Stimulated activated CD8-positive, alpha-beta memory T cell treated with anti-CD3 and anti-CD28 coated beads, Interleukin-12 subunit alpha, Interleukin-12 subunit beta, amount 100 ng/mL, for 24 hours (primary cell): ENCODE data around the gene ELP5.

Source experiments
- DNase-seq: peaks from one replicate; pipeline ENCODE4 v3.0.0-alpha.2; 2020; ENCODE audit errors: extremely low read depth

ELP5 gene

GRCh38 chr17:7282752-7283321, 30.8 kb downstream of the ELP5 start:
- no peak for DNase-seq

DNA sequence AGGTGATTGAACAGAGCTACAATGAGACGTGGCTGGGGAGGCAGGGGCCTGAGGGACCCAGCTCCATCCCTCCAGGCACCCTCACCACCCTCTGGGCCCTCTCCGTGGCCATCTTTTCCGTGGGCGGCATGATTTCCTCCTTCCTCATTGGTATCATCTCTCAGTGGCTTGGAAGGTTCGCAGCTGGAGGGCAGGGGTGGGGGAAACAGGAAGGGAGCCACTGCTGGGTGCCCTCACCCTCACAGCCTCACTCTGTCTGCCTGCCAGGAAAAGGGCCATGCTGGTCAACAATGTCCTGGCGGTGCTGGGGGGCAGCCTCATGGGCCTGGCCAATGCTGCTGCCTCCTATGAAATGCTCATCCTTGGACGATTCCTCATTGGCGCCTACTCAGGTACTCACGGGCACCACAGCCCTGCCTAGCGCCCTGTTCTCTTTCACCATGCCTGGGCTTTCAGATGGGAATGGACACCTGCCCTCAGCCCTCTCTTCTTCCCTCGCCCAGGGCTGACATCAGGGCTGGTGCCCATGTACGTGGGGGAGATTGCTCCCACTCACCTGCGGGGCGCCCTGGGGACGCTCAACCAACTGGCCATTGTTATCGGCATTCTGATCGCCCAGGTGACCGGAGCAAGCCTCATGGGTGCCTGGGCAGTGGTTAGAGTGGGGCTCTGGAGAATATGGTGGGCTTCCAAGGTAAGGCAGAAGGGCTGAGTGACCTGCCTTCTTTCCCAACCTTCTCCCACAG, 31.6 kb downstream of the ELP5 start:
- DNase-seq = no peak

- DNase-seq = no peak
These were observed 32.9 kb downstream of the ELP5 start for GRCh38 chr17:7284911-7285310.

GRCh38 chr17:7285679-7286078, 33.7 kb downstream of the ELP5 start:
- DNase-seq = no peak

DNA sequence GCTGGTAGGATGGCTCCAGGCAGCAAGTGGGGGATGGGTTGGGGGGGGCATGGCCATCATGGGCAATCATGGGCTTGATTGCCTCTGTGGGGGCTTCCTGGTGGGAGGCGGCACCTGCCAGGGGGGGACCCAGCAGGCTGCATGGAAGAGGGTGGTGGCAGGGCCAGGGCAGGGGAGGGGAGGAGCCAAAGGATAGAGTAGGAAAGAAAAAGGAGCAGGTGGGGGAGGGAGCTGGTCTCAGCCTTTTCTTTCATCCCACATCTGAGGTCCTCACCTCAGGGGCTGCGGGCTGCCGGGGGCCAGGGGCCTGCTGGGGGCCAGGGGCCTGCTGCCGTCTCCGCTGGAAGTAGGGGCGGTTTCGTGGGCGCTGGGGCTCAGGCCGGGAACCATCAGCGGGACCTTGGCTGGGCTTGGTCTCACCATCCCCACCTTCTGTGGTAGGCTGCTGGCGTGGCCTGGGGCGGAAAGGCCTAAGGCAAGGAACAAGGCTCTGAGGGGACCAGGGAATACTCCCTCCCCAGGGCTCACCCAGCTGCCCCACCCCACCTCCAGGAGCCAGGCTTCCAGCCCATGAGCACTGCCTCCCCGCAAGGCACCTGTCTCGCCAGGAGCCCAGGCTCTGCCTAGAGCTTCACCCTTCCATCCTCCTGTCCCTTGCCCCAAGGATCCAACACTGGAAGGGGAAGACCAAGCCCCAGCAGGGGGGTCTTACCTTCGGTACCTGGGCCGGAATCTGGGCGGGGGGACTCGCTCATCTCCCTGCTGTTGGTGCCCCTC, 37.4 kb downstream of the ELP5 start:
- no peak for DNase-seq

- DNase-seq = no peak
These were observed 38.2 kb downstream of the ELP5 start for GRCh38 chr17:7290166-7290565.

GRCh38 chr17:7290685-7291084, 38.7 kb downstream of the ELP5 start:
- no peak for DNase-seq

GRCh38 chr17:7292194-7292593, 40.2 kb downstream of the ELP5 start:
- DNase-seq = no peak

DNA sequence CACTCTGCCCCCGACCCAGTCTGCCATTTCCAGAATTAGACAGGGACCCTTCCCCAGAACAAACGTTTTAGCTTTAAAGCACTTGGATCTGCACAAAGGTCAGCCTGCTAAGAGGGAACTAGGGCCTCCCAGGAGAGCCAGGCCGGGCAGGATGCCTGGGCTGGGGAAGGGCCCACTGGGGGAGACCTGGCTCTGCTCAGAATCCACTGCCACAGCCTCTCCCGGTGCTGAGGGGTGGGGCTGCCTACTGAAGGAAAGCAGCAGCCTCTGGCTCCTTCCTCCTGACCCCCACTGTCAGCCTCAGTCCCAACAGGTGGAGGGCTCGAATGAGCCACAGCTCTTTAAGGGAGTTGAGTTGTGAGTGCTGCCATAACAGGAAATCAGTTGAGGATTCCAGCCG, 40.7 kb downstream of the ELP5 start:
- DNase-seq = no peak

DNA sequence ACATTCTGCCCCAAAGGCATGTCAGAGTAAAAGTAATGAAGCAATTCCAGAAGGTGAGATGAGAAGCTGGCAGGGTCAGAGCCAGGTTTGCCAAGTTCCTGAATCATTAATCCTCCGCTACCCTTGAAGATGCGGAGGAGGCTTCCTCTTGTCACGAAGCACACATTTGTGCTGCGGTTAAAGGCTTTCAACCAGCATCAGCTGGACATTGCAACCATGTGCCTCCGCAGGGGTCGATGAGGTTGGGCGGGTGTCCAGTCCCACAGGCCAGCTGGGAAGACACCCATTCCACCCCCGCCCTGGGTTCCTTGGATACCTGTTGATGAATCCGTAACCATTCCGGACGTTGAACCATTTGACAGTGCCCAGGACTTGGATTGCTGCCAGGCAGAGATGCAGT, 41.1 kb downstream of the ELP5 start:
- DNase-seq = no peak

DNA sequence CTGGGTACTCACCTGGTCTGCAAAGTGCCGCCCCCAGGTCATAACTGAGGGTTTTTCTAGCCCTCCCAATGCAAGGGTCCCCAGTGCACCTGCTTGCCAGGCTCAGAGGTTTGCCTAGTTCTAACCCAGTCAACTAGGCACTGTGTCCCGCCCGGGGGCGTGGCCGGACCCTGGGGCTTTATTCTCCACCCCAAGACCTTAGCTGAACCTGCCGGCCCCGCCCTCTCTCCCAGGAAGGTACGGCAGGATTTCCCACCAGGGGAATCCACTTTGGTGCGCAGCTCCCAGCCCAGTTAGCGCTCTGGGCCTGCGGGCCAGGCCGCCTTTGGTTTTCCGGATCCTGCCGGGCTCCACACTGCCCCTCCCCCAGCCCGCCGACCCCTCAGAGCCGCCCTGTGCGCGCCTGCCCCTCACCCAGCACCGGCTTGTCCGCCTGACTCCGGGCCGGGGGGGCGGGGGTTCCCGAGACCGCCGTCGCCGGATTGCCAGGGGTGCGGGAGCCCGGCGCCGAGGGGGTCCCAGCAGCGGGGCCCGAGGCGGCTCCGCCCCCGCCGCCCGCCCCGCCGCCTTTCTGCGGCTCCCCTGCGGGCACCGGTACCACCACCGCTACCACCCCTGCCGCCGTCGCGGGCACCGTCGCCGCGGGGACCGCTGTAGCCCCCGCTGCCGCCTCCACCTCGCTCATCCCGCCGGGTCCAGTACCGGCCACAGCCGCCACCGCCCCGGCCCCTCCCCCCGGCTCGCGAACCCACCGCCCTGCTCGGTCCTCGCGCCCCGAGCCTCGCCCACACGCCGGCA, 42.0 kb downstream of the ELP5 start:
- no peak for DNase-seq

GRCh38 chr17:7294614-7295153, 42.7 kb downstream of the ELP5 start, which contains the start of gene YBX2:
Gene YBX2 (minus strand): TSS chr17:7294639. CDS start chr17:7294500, 139 bp downstream.
- no peak for DNase-seq

- DNase-seq = no peak
These were observed 43.5 kb downstream of the ELP5 start for GRCh38 chr17:7295230-7296180.

GRCh38 chr17:7296189-7296861, 44.3 kb downstream of the ELP5 start:
- no peak for DNase-seq

DNA sequence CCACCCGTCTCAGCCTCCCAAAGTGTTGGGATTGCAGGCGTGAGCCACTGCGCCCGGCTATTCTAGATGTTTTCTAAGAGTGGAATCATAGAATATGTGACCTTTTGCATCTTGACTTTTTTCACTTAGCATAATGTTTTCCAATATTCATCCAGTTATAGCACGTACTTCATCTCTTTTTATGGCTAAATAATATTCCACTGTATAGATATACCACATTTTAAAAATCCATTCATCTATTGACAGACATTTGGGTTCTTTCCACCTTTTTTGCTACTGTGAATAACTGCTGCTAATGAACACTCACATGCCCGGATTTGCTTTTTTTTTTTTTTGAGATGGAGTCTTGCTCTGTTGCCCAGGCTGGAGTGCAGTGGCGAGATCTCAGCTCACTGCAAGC, 52.2 kb downstream of the ELP5 start:
- DNase-seq = no peak

DNA sequence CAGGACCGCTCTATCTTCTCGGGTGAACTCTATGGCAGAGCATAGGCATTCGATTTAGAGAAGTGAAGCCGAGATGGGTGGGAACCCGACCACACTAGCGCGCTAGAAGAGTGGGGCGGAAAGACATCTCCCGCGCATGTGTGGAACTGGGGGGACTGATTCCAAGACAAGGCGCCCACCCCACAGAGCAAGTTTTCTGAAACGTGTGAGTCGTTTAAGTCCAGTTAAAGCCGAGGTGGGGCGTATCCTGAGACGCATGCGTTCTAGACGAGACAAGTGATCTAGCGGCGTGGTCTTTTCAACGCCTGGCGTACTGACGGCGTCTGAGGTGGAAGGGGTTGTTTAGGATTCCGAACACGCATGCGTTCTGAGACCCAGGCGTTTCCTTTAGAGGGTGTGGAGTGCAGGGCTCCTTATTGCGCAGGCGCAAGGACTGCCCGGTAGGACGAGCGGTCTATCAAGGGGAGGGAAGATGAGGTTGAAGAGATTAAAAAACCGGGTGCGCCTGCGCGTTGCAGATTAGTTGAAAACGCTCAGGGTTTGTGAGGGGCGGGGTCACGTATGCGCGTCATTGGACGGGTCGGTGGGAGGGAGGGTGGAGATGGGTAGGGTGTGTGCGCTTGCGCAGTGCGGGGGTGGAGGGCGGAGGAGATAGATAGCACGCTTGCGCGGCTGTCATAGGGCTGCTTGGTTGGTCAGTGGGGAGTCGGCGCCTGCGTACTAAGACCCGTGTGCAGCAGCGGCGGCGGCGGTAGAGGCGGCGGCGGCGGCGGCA, 55.1 kb downstream of the ELP5 start, which contains the start of gene EIF5A:
TSS of gene EIF5A (plus strand) at position 718 of the 775 bp plus-strand sequence. CDS start 2,008 bp downstream, outside the sequence.
- peak; percentile 100 for DNase-seq

DNA sequence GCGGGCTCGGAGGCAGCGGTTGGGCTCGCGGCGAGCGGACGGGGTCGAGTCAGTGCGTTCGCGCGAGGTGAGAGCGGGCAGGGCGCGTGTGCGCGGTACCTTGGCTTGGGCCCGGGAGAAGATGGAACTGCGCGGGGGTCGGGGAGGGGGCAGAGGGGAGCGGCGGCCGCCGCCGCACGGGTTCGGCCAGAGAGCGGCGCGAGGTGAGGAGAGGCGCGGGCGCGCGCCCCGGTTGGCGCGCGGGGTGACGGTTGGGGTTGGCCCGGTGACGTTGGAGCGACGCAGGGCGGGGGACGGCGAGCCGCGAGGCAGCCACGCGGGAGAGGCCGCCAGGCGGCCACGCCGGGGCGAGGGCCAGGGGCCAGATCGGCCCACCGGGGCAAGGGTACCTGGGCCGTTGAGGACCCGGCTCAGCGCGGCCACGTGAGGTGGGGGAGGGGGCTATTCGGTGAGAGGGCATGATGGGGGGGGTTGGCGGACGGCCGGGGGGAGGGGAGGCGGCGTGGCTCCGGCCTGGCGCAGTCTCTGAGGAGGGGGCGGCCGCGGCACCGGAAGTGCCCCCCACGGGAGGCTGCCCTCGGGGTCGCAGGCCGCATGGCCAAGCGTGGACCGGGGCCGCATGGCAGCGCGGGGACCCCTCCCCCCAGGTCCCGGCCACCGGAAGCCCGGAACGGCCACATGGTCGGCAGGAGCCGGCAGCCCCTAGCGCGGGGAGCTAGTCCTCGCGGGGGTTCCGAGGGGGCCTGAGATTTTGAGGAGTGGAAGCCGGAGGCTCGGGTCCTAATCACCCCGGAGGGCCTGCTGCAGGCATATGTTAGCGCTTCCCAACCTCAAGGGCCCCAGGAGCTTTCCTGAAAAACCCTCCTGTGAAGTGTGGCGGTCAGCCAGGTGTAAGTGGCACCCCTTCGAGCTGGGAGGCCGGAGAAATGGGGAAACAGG, 55.9 kb downstream of the ELP5 start:
- no peak for DNase-seq
